Esophagus squamous epithelium (tissue), 5 donors: ENCODE results near the gene HIF1AN. TPM values are rescaled to one million over a fixed set of nuclear protein-coding genes. Genes with fewer than 3 reads are reported as not detected.

Source experiments
- DNase-seq: peaks from one replicate; lab custom pipeline; 2025; lab: John Stamatoyannopoulos, UW
- H3K27ac ChIP-seq, 4 donors: fragments of 200-600 bp; sonication (generic); one replicate each; pipeline ENCODE4 v1.5.1; 2016 to 2019; ENCODE audit warnings: mild to moderate bottlenecking in 1 of 4
- H3K27me3 ChIP-seq, 4 donors: fragments of 200-600 bp; sonication (generic); 1 replicate in 3 of 4; 2 replicates in 1 of 4; pipeline versions ENCODE4 v1.5.1 to v1.6.0; 2017 to 2021; ENCODE audit warnings: antibody characterized with exemption in 1 of 4
- H3K36me3 ChIP-seq, 3 donors: fragments of 200-600 bp; sonication (generic); one replicate each; pipeline ENCODE4 v1.5.1; 2016 to 2019
- H3K4me1 ChIP-seq, 3 donors: fragments of 200-600 bp; sonication (generic); one replicate each; pipeline ENCODE4 v1.5.1; 2017 to 2019
- H3K4me3 ChIP-seq, 4 donors: fragments of 200-600 bp; sonication (generic); 1 replicate in 3 of 4; 2 replicates in 1 of 4; pipeline ENCODE4 v1.5.1; 2016 to 2019; ENCODE audit warnings: mild to moderate bottlenecking in 2 of 4, moderate library complexity in 1 of 4
- H3K9me3 ChIP-seq, 3 donors: fragments of 200-600 bp; sonication (generic); one replicate each; pipeline ENCODE4 v1.5.1; 2016 to 2019
- CTCF ChIP-seq, 6 experiments: fragments of 450-650 bp in 4 of 6; fragments of 200-600 bp in 2 of 6; sonication (generic) in 2 of 6; IDR thresholded peaks; one replicate each; pipeline ENCODE4 v1.5.1; 2016 to 2019; ENCODE audit warnings: antibody characterized with exemption in 6 of 6, mild to moderate bottlenecking in 4 of 6, moderate library complexity in 4 of 6
- POLR2A ChIP-seq, 4 donors: fragments of 450-650 bp; IDR thresholded peaks; one replicate each; pipeline ENCODE4 v1.6.1; 2017; ENCODE audit warnings: antibody characterized with exemption in 4 of 4, mild to moderate bottlenecking in 4 of 4, moderate library complexity in 3 of 4
- WGBS, 2 donors: methylation state at CpG; one replicate each; pipeline ENCODE4 v1.1.5; 2018; 5-methylcytosine and 5-hydroxymethylcytosine counted together
- intact Hi-C: fragments of 100-400 bp; cut with DNase I; formaldehyde crosslinking; loops from one replicate; pipeline ENCODE4 v1.15.0; 2022
- total RNA-seq, 4 donors: library from RNA; depleted of rRNA; stranded (reverse); fragments of >200 nt; gene quantifications; one replicate each; pipeline ENCODE4 v1.1.0, GENCODE V29; 2016
- donor health status: DM: yes; HTN: yes; CAD: no.

HIF1AN gene
- total RNA-seq, 4 donors from 2014 or later = 8.6 to 13.2 (median 11.6) TPM

- TF ChIP-seq CTCF (IDR thresholded peaks at IDR 0.05) (peak in 1 of 6 experiments; percentile 30), POLR2A (IDR thresholded peaks at IDR 0.05) (peak in 2 of 4 donors; percentile 42 to 53)
- peak; percentile 56 for DNase-seq
- H3K4me1 ChIP-seq = peaks cover 7 to 32% (median 11%) of the 10 kb centered on the region in 3 donors
- WGBS, 2 donors = 1% methylated on average over 29 of the region's 43 CpGs
- H3K36me3 ChIP-seq = peaks cover 7 to 32% (median 7%) of the 10 kb centered on the region in 3 donors
- peak within 1 kb of the TSS; percentile 81 to 94 (median 86) for H3K4me3 ChIP-seq
- no peaks in the 10 kb centered on the region for H3K27me3 ChIP-seq
- intact Hi-C loops = no loop called here
- no peaks in the 10 kb centered on the region for H3K9me3 ChIP-seq
- H3K27ac ChIP-seq = peak within 1 kb of the TSS; percentile 82 to 92 (median 86)
Observed at GRCh38 chr10:100529475-100530298, 6.1 kb upstream of the HIF1AN start, which contains the start of gene NDUFB8. TSS of gene NDUFB8 (minus strand) at chr10:100529871. CDS start at chr10:100529851, 20 bp downstream.

GRCh38 chr10:100531761-100532160, 4.0 kb upstream of the HIF1AN start:
- H3K4me3 ChIP-seq = no peak overlapping the region
- TF ChIP-seq POLR2A (IDR thresholded peaks at IDR 0.05) = no peak
- no peak for TF ChIP-seq CTCF (IDR thresholded peaks at IDR 0.05)
- no peaks in the 10 kb centered on the region for H3K9me3 ChIP-seq
- no peak for DNase-seq
- peaks cover 0 to 12% (median 0%) of the 10 kb centered on the region in 3 donors for H3K36me3 ChIP-seq
- H3K4me1 ChIP-seq = peaks cover 14 to 50% (median 20%) of the 10 kb centered on the region in 3 donors
- intact Hi-C loops = no loop called here
- H3K27me3 ChIP-seq = no peaks in the 10 kb centered on the region
- no peak overlapping the region for H3K27ac ChIP-seq

- intact Hi-C loops = no loop called here
- no peaks in the 10 kb centered on the region for H3K9me3 ChIP-seq
- no peak for DNase-seq
- 63 to 66% methylated on average over 2 of the region's 2 CpGs for WGBS, 2 donors
- peaks cover 0 to 25% (median 7%) of the 10 kb centered on the region in 3 donors for H3K36me3 ChIP-seq
- peaks cover 9 to 41% (median 16%) of the 10 kb centered on the region in 3 donors for H3K4me1 ChIP-seq
- H3K27me3 ChIP-seq = no peaks in the 10 kb centered on the region
- no peak overlapping the region for H3K4me3 ChIP-seq
- H3K27ac ChIP-seq = no peak overlapping the region
- TF ChIP-seq POLR2A (IDR thresholded peaks at IDR 0.05) (no peak), CTCF (IDR thresholded peaks at IDR 0.05) (no peak)
Observed at GRCh38 chr10:100534726-100535125, 1.0 kb upstream of the HIF1AN start.

GRCh38 chr10:100535338-100535714, 417 bp upstream of the HIF1AN start:
- 49 to 50% methylated on average over 4 of the region's 4 CpGs for WGBS, 2 donors
- TF ChIP-seq CTCF (IDR thresholded peaks at IDR 0.05) (no peak), POLR2A (IDR thresholded peaks at IDR 0.05) (no peak)
- H3K9me3 ChIP-seq = no peaks in the 10 kb centered on the region
- peak overlapping the region; percentile 67 to 83 (median 72) for H3K4me3 ChIP-seq
- H3K36me3 ChIP-seq = peaks cover 0 to 31% (median 7%) of the 10 kb centered on the region in 3 donors
- no peaks in the 10 kb centered on the region for H3K27me3 ChIP-seq
- peaks cover 9 to 36% (median 16%) of the 10 kb centered on the region in 3 donors for H3K4me1 ChIP-seq
- no peak for DNase-seq
- H3K27ac ChIP-seq = peak overlapping the region in 3 of 4 donors; percentile 62 to 79 (median 74)
- intact Hi-C loops = no loop called here

GRCh38 chr10:100537475-100537874, 1.7 kb downstream of the HIF1AN start:
- Histone ChIP-seq H3K4me3 (no peak overlapping the region), H3K27ac (no peak overlapping the region), H3K36me3 (peaks cover 0 to 52% (median 14%) of the 10 kb centered on the region in 3 donors), H3K4me1 (peaks cover 9 to 34% (median 16%) of the 10 kb centered on the region in 3 donors), H3K9me3 (no peaks in the 10 kb centered on the region), H3K27me3 (no peaks in the 10 kb centered on the region)
- WGBS, 2 donors = 90 to 92% methylated on average over 4 of the region's 4 CpGs
- intact Hi-C loops = no loop called here
- TF ChIP-seq CTCF (IDR thresholded peaks at IDR 0.05) (no peak), POLR2A (IDR thresholded peaks at IDR 0.05) (no peak)
- DNase-seq = no peak
